HG03378 (cell line): ENCODE measurements around the gene ROCK2.

ENCODE experiments used
- ATAC-seq: cut with Tn5 transposase; IDR thresholded peaks from one replicate; pipeline ENCODE4 v1.9.1; 2021; ENCODE audit warnings: mild to moderate bottlenecking, moderate library complexity; ENCODE audit not compliant: unreplicated experiment

Gene ROCK2

GRCh38 chr2:11367170-11367730 is 22.8 kb upstream of the ROCK2 start:
- ATAC-seq, result no peak

DNA sequence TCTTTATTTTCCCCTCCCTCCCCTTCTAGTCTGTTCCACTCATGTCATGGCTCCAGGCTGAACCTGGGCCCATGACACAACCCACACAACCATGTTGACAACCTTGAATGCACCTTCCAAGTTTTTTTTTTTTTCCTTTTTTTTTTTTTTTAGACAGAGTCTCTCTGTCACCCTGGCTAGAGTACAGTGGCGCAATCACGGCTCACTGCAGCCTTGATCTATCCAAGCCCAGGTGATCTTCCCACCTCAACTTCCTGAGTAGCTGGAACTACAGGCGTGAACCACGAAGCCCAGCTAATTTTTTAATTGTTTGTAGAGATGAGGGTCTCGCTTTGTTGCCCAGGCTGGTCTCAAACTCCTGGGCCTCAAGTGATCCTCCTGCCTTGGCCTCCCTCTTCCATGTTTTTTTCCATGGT is 21.9 kb upstream of the ROCK2 start:
- ATAC-seq, result no peak

- ATAC-seq, result no peak
These were observed 20.9 kb upstream of the ROCK2 start for GRCh38 chr2:11365096-11365879.

DNA sequence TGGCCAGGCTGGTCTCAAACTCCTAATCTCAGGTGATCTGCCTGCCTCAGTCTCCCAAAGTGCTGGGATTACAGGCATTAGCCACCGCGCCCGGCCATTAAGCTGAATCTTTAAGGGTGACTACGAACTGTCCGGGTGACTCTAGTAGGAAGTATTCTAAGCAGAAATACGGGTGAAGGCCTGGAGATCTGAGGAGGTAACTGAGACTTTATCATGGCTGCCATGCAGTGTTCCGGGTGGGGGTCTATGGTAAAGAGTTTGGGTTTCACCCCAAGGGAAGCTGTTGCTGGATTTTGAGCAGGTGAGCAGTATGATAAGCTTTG is 20.1 kb upstream of the ROCK2 start:
- ATAC-seq, result no peak

- no peak for ATAC-seq
These were observed 19.6 kb upstream of the ROCK2 start for GRCh38 chr2:11363868-11364564.

GRCh38 chr2:11359865-11360264 is 15.4 kb upstream of the ROCK2 start:
- ATAC-seq, result no peak

- ATAC-seq, result no peak
These were observed 13.1 kb upstream of the ROCK2 start for GRCh38 chr2:11357428-11357972.

GRCh38 chr2:11356764-11357163 is 12.3 kb upstream of the ROCK2 start:
- ATAC-seq, result no peak

DNA sequence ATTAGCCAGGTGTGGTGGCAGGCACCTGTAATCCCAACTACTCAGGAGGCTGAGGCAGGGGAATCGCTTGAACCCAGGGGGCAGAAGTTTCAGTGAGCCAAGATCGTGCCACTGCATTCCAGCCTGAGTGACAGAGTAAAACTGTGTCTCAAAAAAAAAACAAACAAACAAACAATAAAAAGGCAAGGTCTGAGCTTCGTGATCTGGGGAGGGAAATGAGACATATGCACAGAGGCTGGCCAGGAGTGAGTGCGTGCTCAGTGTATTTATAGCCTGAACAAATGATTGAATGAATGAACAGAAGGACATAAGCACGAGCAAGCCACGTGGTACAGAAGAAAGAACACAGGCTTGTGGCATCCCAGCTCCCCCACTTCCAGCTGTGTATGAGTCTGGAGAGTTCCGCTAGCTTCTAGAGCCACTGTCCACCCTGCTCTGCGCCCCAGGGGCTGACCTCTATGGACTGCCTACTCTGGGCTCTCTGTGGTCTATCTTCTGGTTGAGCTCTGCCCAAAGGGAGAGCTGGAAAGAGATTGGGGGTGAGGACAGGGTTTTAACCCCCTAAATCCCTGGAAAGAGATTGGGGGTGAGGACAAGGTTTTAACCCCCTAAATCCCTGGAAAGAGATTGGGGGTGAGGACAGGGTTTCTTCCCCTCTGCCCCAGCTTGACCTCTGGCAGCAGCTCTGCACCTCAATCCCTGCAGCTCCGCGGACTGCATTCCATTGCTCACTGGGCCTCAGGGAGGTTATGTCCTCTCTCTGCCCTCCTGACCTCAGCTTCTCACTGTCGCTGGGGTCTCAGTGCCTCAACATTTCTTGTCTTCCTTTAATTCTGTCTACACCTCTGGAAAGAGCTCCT is 11.0 kb upstream of the ROCK2 start:
- ATAC-seq, result no peak

GRCh38 chr2:11354363-11355154 is 10.1 kb upstream of the ROCK2 start:
- ATAC-seq, result no peak

DNA sequence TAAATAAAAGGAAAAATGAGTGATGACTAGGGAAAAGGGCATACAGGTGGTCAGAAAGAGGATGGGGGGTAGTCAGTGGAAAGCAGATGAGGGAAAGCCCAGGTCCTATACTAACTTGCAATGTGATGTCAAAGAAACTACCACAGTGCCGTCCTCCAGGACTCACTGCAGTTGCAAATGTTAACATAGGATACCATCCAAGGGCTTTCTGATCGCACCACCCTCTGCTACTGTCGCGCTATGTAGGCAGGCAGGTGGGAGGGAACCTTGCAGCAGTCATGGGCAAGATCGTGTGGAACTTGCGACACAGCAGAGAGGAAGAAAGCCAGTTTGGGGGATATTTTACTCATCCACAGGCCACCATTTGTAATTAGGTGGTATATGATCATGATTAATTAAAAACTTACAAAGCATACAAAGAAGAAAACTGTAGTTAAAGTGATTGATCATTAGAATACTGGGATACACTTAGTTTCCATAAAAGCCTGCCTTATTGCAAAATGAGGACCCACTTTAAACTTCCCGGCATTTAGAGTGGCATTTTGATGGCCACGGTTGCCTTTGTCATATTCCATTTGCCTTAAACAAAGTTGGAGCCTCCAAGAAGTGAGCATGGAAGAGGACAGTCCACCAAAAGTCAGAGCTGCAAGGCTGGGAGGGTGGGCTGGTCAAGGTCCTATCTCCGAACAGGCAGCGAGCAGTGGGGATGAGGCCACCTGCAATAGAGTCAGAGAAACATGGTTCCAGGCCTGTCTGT is 8.5 kb upstream of the ROCK2 start:
- no peak for ATAC-seq

DNA sequence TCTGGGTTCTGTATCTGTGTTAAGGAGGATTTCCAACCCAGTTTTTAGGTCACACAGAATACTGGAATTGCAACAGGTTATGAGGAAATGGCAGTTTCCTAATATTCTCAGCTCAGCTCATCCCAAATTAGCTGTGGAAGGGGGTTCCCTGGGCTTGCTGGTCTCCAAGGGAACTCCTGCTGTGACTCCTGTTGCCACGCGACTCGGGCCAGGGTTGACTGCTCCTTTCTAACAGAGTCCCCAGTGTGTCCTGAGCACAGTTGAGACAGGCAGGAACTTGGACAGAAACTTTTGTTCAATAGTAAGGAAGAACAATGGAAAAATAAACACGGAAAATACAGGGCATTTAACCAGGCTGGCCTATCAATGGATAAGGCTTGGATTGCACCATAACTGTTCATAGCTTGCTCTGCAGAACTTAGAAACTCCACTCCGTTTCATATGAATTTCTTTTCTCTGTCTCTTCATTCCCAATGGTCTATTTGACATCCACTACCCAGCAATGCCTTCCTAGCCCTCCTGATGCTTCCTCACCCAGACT is 3.8 kb upstream of the ROCK2 start:
- no peak for ATAC-seq

DNA sequence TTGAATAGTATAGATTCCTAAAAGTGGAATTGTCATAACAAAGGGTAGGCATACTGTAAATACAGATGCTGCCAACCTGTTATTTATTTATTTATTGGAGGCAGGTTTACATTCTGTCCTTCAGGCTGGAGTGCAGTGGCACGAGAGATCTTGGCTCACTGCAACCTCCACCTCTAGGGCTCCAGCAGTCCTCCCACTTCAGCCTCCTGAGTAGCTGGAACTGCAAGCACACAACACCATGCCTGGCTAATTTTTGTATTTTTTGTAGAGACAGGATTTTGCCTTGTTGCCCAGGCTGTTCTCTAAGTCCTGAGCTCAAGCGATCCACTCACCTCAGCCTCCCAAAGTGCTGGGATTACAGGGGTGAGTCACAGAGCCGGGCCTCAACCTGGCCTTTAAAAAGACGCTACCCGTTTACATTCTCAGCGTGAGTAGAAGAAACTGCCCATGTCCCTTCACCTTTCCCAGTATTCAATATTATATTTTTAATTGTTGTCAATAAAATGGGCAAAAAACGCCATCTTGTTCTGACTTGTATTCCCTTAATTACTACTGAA is 3.0 kb upstream of the ROCK2 start:
- no peak for ATAC-seq

- ATAC-seq, result no peak
These were observed 1.6 kb upstream of the ROCK2 start for GRCh38 chr2:11346023-11346482.

- no peak for ATAC-seq
These were observed 681 bp upstream of the ROCK2 start for GRCh38 chr2:11344956-11345677.

GRCh38 chr2:11343650-11344341 is 640 bp downstream of the ROCK2 start:
- peak; percentile 39 for ATAC-seq

- no peak for ATAC-seq
These were observed 1.1 kb downstream of the ROCK2 start for GRCh38 chr2:11343368-11343649.
